GM06990 (cell line): ENCODE data around the gene KCNJ6.

Source experiments
- DNase-seq: peaks from one replicate; pipeline ENCODE4 v3.0.0-alpha.2; 2011; ENCODE audit not compliant: insufficient read length; ENCODE audit errors: extremely low read depth
- H3K27me3 ChIP-seq: replicated peaks from 2 replicates; pipeline ENCODE4 v1.6.0; 2011; ENCODE audit warnings: low read length; ENCODE audit not compliant: control insufficient read depth, insufficient read depth
- H3K36me3 ChIP-seq: 2 replicates; pipeline ENCODE4 v1.5.1; 2011; ENCODE audit warnings: low read length; ENCODE audit not compliant: control insufficient read depth, insufficient read depth
- H3K4me3 ChIP-seq: replicated peaks from 2 replicates; pipeline ENCODE4 v1.5.1; 2011; ENCODE audit warnings: low read depth, mild to moderate bottlenecking, control low read depth, low read length
- CTCF ChIP-seq: IDR thresholded peaks from 2 replicates; pipeline ENCODE4 v1.5.1; 2011; ENCODE audit warnings: low read length, control low read depth, mild to moderate bottlenecking, inconsistent platforms; ENCODE audit not compliant: insufficient read depth, poor library complexity, severe bottlenecking

The KCNJ6 gene

GRCh38 chr21:37886726-37887299 lies 29.4 kb downstream of the KCNJ6 start:
- Histone ChIP-seq H3K4me3 (no peak overlapping the region), H3K27me3 (no peaks in the 10 kb centered on the region; the same call in 1 of the 2 replicates), H3K36me3 (no peaks in the 10 kb centered on the region)
- no peak for TF ChIP-seq CTCF
- no peak for DNase-seq

GRCh38 chr21:37886120-37886519 lies 30.1 kb downstream of the KCNJ6 start:
- TF ChIP-seq CTCF, result no peak
- H3K4me3 ChIP-seq, result no peak overlapping the region
- DNase-seq, result no peak

GRCh38 chr21:37878946-37879660 lies 37.2 kb downstream of the KCNJ6 start:
- DNase-seq, result no peak
- H3K4me3 ChIP-seq, result no peak overlapping the region
- no peaks in the 10 kb centered on the region for H3K27me3 ChIP-seq
- no peaks in the 10 kb centered on the region for H3K36me3 ChIP-seq
- no peak for TF ChIP-seq CTCF

More at GRCh38 chr21:37886120-37886519, 30.1 kb downstream of the KCNJ6 start:
- Histone ChIP-seq H3K27me3 (no peaks in the 10 kb centered on the region; the same call in 1 of the 2 replicates), H3K36me3 (no peaks in the 10 kb centered on the region)

GRCh38 chr21:37877888-37878684 lies 38.2 kb downstream of the KCNJ6 start:
- TF ChIP-seq CTCF, result no peak
- H3K4me3 ChIP-seq, result no peak overlapping the region
- no peaks in the 10 kb centered on the region for H3K36me3 ChIP-seq
- H3K27me3 ChIP-seq, result no peaks in the 10 kb centered on the region
- no peak for DNase-seq

- TF ChIP-seq CTCF, result no peak
- Histone ChIP-seq H3K4me3 (no peak overlapping the region), H3K27me3 (no peaks in the 10 kb centered on the region), H3K36me3 (no peaks in the 10 kb centered on the region)
- no peak for DNase-seq
Observed at GRCh38 chr21:37877171-37877570, 39.1 kb downstream of the KCNJ6 start.
